HepG2 (cell line): ENCODE data around the gene BABAM1. TPM values are rescaled to one million over a fixed set of nuclear protein-coding genes. Genes with fewer than 3 reads are reported as not detected.

ENCODE experiments used
- ARID2 ChIP-seq: sonication (generic); formaldehyde crosslinking; IDR thresholded peaks from 2 replicates; pipeline ENCODE4 v1.8.1; 2022; ENCODE audit warnings: mild to moderate bottlenecking, missing genetic modification reagents, borderline replicate concordance
- BHLHE40 ChIP-seq: IDR thresholded peaks from 2 replicates; pipeline ENCODE4 v1.6.1; 2011; ENCODE audit warnings: low read length, improper control_type of control experiment
- CCDC6 ChIP-seq: sonication (generic); formaldehyde crosslinking; IDR thresholded peaks from 2 replicates; pipeline ENCODE4 v1.8.1; 2022; ENCODE audit warnings: mild to moderate bottlenecking, missing genetic modification reagents, moderate library complexity
- CREM ChIP-seq, 2 experiments: sonication (generic) in 1 of 2; formaldehyde crosslinking in 1 of 2; IDR thresholded peaks; 2 replicates each; pipeline versions ENCODE4 v1.4.0 to v1.6.1; 2016 to 2020; ENCODE audit warnings: antibody characterized with exemption in 1 of 2, mild to moderate bottlenecking in 1 of 2, missing genetic modification reagents in 1 of 2
- KLF15 ChIP-seq: sonication (generic); formaldehyde crosslinking; IDR thresholded peaks from 2 replicates; pipeline ENCODE4 v1.8.1; 2023; ENCODE audit warnings: borderline replicate concordance, mild to moderate bottlenecking, inconsistent platforms, missing genetic modification reagents, mixed read lengths
- MED13 ChIP-seq: sonication (generic); formaldehyde crosslinking; IDR thresholded peaks from 2 replicates; pipeline ENCODE4 v1.5.0; 2020; ENCODE audit warnings: missing genetic modification reagents
- MIER2 ChIP-seq: IDR thresholded peaks from 2 replicates; pipeline ENCODE4 v1.6.1; 2016; ENCODE audit warnings: missing biosample characterization, missing genetic modification reagents
- MNT ChIP-seq: fragments of 450-650 bp; IDR thresholded peaks from 2 replicates; pipeline ENCODE4 v1.6.1; 2016
- NCOA1 ChIP-seq: sonication (generic); formaldehyde crosslinking; IDR thresholded peaks from 2 replicates; pipeline ENCODE4 v1.9.0; 2021; ENCODE audit warnings: missing genetic modification reagents
- NKX3-1 ChIP-seq: sonication (generic); formaldehyde crosslinking; IDR thresholded peaks from 2 replicates; pipeline ENCODE4 v1.5.0; 2020; ENCODE audit warnings: missing genetic modification reagents
- NR3C1 ChIP-seq: sonication (generic); formaldehyde crosslinking; IDR thresholded peaks from 2 replicates; pipeline ENCODE4 v1.4.0; 2020; ENCODE audit warnings: missing genetic modification reagents
- RBAK ChIP-seq: sonication (generic); formaldehyde crosslinking; IDR thresholded peaks from 2 replicates; pipeline ENCODE4 v1.5.1; 2020; ENCODE audit warnings: mild to moderate bottlenecking, missing genetic modification reagents
- SMAD9 ChIP-seq: sonication (generic); formaldehyde crosslinking; IDR thresholded peaks from 2 replicates; pipeline ENCODE4 v1.5.1; 2020; ENCODE audit warnings: mild to moderate bottlenecking, missing genetic modification reagents
- STAT5B ChIP-seq: sonication (generic); formaldehyde crosslinking; IDR thresholded peaks from 2 replicates; pipeline ENCODE4 v1.4.0; 2020; ENCODE audit warnings: missing genetic modification reagents
- THAP11 ChIP-seq: IDR thresholded peaks from 2 replicates; pipeline ENCODE4 v1.6.1; 2016; ENCODE audit warnings: missing biosample characterization, missing genetic modification reagents
- ZBTB1 ChIP-seq: sonication (generic); formaldehyde crosslinking; IDR thresholded peaks from 2 replicates; pipeline ENCODE4 v1.4.0; 2020; ENCODE audit warnings: missing genetic modification reagents, borderline replicate concordance
- ZNF512 ChIP-seq: sonication (generic); formaldehyde crosslinking; IDR thresholded peaks from 2 replicates; pipeline ENCODE4 v1.4.0; 2020; ENCODE audit warnings: mild to moderate bottlenecking, missing genetic modification reagents
- ZNF546 ChIP-seq: sonication (generic); formaldehyde crosslinking; conservative IDR thresholded peaks from 2 replicates; pipeline ENCODE4 v1.8.1; 2023; ENCODE audit warnings: mild to moderate bottlenecking, missing genetic modification reagents
- ZNF674 ChIP-seq: sonication (generic); formaldehyde crosslinking; IDR thresholded peaks from 2 replicates; pipeline ENCODE4 v1.5.0; 2020; ENCODE audit warnings: low read depth, mild to moderate bottlenecking, missing genetic modification reagents
- ZNF773 ChIP-seq: sonication (generic); formaldehyde crosslinking; IDR thresholded peaks from 2 replicates; pipeline ENCODE4 v1.4.0; 2020; ENCODE audit warnings: missing genetic modification reagents, borderline replicate concordance
- polyA plus RNA-seq, 8 experiments: library from polyadenylated mRNA; depleted of rRNA in 3 of 8; stranded (reverse) in 7 of 8; unstranded in 1 of 8; fragments of >200 nt; fragmentation: Illumina TruSeq in 4 of 8; extraction: Trizol in 4 of 8; gene quantifications; 2 replicates each; pipeline versions ENCODE4 v1.2.1 to v1.2.3, GENCODE V29; 2011 to 2016; ENCODE audit warnings: low read depth in 4 of 8, missing spikeins in 1 of 8, mixed read lengths in 1 of 8; ENCODE audit not compliant: insufficient read depth in 1 of 8
- total RNA-seq, 5 experiments: library from RNA; depleted of rRNA; stranded (reverse); fragments of >200 nt; fragmentation: Illumina TruSeq; extraction: Trizol; gene quantifications; 2 replicates each; pipeline ENCODE4 v1.2.3, GENCODE V29; 2016; ENCODE audit warnings: low read depth in 1 of 5
- TF ChIP-seq, protein P1 (sequence below): sonication (generic); formaldehyde crosslinking; IDR thresholded peaks from 2 replicates; pipeline ENCODE4 v1.8.0; 2022; ENCODE audit warnings: mild to moderate bottlenecking, missing genetic modification reagents, moderate library complexity
- TF ChIP-seq, protein P2 (sequence below): sonication (generic); formaldehyde crosslinking; IDR thresholded peaks from 2 replicates; pipeline ENCODE4; 2020; ENCODE audit warnings: missing genetic modification reagents, mild to moderate bottlenecking, borderline replicate concordance

BABAM1 gene
- total and polyA plus RNA-seq, 2 of the 13 experiments (the other 11 are each of a cell fraction or from before 2014, with no cell fraction given): 70.0 to 82.0 TPM

- peak; percentile 77; the same call in 1 of the 2 replicates for TF ChIP-seq KLF15 (CRISPR knock-in tag)
- no peak for TF ChIP-seq NR3C1 (CRISPR knock-in tag)
- no peak for TF ChIP-seq ARID2 (CRISPR knock-in tag)
- TF ChIP-seq BHLHE40: no peak
- TF ChIP-seq, protein P1, sequence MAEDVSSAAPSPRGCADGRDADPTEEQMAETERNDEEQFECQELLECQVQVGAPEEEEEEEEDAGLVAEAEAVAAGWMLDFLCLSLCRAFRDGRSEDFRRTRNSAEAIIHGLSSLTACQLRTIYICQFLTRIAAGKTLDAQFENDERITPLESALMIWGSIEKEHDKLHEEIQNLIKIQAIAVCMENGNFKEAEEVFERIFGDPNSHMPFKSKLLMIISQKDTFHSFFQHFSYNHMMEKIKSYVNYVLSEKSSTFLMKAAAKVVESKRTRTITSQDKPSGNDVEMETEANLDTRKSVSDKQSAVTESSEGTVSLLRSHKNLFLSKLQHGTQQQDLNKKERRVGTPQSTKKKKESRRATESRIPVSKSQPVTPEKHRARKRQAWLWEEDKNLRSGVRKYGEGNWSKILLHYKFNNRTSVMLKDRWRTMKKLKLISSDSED: no peak
- TF ChIP-seq NCOA1 (CRISPR knock-in tag): no peak
- no peak for TF ChIP-seq ZBTB1
- TF ChIP-seq SMAD9: no peak
- TF ChIP-seq ZNF773 (CRISPR knock-in tag): peak; percentile 62; the same call in 1 of the 2 replicates
- TF ChIP-seq MIER2: no peak
- peak; percentile 70; the same call in 1 of the 2 replicates for TF ChIP-seq THAP11 (CRISPR knock-in tag)
- TF ChIP-seq STAT5B (CRISPR knock-in tag): no peak
- no peak for TF ChIP-seq NKX3-1 (CRISPR knock-in tag)
- no peak for TF ChIP-seq RBAK (CRISPR knock-in tag)
- peak; percentile 82; the same call in 1 of the 2 replicates for TF ChIP-seq CCDC6 (CRISPR knock-in tag)
- no peak for TF ChIP-seq MNT
- peak; percentile 23; the same call in 1 of the 2 replicates for TF ChIP-seq MED13 (CRISPR knock-in tag)
- TF ChIP-seq CREM (IDR thresholded peaks at IDR 0.05): peak; percentile 31; the same call in 1 of the 2 replicates
- TF ChIP-seq CREM (CRISPR knock-in tag; IDR thresholded peaks at IDR 0.05): no peak
- no peak for TF ChIP-seq ZNF546
- TF ChIP-seq ZNF674: no peak
- no peak for TF ChIP-seq ZNF512 (CRISPR knock-in tag)
- TF ChIP-seq, protein P2, sequence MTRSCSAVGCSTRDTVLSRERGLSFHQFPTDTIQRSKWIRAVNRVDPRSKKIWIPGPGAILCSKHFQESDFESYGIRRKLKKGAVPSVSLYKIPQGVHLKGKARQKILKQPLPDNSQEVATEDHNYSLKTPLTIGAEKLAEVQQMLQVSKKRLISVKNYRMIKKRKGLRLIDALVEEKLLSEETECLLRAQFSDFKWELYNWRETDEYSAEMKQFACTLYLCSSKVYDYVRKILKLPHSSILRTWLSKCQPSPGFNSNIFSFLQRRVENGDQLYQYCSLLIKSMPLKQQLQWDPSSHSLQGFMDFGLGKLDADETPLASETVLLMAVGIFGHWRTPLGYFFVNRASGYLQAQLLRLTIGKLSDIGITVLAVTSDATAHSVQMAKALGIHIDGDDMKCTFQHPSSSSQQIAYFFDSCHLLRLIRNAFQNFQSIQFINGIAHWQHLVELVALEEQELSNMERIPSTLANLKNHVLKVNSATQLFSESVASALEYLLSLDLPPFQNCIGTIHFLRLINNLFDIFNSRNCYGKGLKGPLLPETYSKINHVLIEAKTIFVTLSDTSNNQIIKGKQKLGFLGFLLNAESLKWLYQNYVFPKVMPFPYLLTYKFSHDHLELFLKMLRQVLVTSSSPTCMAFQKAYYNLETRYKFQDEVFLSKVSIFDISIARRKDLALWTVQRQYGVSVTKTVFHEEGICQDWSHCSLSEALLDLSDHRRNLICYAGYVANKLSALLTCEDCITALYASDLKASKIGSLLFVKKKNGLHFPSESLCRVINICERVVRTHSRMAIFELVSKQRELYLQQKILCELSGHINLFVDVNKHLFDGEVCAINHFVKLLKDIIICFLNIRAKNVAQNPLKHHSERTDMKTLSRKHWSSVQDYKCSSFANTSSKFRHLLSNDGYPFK: no peak; the same call in 1 of the 2 replicates
These were observed 41.0 kb upstream of the BABAM1 start, which contains the start of gene OCEL1 (continued) for GRCh38 chr19:17226002-17226933.
